GM18508 (cell line): ENCODE data around the gene HOXD9.

ENCODE experiments used
- ATAC-seq: cut with Tn5 transposase; IDR thresholded peaks from one replicate; pipeline ENCODE4 v1.9.1; 2021; ENCODE audit warnings: moderate number of reproducible peaks; ENCODE audit not compliant: insufficient read depth, unreplicated experiment

The HOXD9 gene

DNA sequence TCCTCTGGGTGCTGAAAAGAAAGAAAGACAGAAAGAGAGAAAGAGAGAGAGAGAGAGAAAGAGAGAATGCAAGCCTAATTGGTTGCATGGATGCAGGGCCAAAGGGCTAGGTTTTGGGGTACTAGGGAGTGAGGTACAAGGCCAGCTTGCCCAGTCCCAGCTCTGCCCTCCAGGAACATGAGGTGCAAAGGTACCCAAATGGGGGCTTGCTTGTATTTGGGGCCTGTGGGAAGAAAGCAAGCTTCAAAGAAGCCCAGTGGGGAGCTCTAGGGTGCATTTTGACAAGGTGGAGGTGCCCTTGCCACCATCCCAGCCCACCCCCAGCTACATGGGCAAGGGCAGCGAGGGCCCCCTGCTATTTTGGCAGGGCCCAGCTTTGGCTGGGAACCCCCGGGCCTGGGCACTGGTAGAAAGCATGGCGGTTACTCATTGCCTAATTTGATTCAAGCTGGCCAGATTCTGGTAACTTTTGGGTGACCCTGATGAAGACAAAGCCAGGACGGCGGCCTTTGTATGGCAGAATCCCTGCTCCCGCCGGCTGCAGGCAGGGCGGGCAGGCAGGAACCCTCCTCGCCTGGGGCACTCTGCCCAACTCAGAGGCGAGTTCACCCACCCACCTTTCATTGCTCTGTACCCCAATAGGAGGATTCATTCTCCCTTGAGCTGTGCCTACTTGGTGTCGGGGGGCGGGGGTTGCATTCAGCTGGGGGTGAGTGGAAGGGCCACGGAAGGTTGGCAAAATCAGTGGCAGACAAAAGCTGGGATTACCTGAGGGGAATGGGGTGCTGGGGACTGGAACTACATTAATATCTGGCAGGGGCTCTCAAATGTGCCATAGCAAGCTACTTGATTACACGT lies 28.3 kb downstream of the HOXD9 start:
- no peak for ATAC-seq

DNA sequence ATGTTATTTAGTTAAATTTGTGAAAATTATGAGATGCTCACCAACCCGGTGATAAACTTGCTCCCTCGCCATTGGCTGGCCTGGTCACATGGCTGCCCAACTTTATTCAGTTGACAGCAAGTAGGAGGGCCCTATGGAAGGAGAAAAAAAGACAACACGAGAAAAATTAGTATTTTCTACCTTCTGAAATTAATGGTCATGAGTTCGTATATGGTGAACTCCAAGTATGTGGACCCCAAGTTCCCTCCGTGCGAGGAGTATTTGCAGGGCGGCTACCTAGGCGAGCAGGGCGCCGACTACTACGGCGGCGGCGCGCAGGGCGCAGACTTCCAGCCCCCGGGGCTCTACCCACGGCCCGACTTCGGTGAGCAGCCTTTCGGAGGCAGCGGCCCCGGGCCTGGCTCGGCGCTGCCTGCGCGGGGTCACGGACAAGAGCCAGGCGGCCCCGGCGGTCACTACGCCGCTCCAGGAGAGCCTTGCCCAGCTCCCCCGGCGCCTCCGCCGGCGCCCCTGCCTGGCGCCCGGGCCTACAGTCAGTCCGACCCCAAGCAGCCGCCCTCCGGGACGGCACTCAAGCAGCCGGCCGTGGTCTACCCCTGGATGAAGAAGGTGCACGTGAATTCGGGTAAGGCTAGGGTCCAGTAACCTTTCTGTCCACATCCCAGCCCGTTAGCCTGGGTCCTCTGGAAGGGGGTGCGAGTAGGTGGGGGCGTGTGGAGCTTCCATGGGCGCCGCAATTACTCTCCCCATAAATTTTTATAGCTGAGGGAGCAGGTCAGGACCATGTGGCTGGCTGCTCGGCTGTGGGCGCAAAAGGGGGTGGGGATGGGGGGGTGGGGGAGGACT lies 29.1 kb downstream of the HOXD9 start, which contains the start of gene HOXD4:
Gene HOXD4 (plus strand): TSS at position 109 of the 846 bp plus-strand sequence. CDS start 84 bp downstream, at position 193.
- ATAC-seq = no peak

DNA sequence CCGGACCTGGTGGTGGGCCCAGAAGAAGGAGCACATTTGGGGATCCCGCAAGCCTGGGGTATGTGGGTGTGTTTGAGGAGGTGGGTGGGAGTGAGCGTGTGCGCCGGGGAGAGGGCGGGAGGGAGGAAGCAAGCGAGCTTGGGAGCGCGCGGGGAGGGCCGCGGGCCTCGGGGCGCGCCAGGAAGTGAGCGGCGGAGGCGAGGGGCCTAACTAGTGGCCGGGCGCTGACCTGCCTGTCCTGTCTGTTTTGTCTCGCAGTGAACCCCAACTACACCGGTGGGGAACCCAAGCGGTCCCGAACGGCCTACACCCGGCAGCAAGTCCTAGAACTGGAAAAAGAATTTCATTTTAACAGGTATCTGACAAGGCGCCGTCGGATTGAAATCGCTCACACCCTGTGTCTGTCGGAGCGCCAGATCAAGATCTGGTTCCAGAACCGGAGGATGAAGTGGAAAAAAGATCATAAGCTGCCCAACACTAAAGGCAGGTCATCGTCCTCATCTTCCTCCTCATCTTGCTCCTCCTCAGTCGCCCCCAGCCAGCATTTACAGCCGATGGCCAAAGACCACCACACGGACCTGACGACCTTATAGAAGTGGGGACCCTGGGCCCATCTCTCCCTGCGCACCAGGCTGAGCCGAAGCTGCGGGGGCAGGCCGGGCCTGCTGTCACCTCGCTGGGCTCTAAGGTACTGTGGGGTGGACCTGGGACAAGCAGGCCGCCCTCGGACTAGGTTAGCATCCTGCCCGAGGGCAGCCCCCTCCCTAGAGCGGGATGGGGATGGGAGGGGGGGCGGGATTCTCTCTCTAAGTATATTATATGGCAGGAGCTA lies 30.0 kb downstream of the HOXD9 start:
- ATAC-seq = no peak

DNA sequence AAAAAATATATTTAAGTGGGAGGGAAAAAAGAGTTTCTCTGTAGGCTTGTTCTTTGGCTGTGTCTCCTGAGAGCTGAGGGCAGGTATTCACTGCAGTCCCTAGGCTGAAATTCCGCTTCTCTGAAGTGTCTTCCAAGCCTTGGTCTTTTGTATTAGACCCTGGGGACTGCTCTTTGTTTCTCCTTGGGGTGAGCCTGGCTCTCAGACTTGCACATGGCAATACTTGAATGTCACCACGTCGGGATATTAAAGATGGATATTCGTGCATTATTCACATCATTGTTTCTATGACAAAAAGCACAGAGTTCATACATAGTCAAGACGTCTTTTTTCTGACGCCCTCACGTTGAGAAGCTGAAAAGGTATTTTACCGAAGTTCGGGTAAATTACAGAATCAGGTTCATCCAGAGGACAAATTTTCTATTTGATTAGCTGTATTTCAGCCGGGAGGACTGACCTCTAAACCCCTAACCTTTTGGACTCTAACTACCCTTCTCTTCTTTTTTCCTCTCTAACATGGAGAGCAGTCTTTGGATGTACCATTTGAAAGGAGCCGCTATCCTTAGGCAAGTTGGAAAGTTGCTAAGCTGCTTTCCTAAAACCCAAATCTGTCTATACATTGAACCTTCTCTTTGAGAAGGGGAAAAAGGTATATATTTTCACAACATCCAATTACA lies 32.2 kb downstream of the HOXD9 start:
- no peak for ATAC-seq

DNA sequence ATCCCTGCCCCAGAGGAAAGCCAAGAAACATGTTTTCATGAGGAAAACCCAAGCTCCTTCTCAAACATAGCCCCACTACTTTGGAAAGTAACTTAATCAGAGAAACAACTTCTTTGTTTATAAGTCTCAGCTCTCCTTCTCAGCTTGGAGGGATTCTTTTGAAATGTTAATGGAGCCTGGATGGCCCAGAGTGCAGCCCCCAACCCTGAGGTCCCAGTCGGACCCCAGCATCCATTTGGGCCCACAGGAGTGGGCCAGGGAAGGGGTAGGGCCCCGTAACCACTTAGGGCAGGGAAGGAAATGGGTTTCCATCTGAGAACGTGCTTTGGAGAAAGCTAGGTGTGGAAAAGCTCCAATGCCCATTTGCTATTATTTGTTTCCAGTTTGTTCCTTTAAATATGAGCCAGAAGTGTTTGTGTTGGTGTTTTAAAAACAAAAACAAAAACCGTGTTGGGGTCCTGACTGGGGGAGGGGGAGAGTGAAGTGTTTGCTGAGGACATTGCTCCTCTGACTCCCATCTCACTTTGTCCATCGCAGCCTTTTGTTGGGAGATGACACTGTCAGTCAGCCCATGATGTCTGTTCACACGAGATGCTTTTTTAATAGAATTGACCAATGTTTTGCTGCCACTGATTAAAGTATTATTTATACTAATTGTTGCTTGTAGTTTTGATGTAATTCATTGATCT lies 33.0 kb downstream of the HOXD9 start:
- no peak for ATAC-seq

DNA sequence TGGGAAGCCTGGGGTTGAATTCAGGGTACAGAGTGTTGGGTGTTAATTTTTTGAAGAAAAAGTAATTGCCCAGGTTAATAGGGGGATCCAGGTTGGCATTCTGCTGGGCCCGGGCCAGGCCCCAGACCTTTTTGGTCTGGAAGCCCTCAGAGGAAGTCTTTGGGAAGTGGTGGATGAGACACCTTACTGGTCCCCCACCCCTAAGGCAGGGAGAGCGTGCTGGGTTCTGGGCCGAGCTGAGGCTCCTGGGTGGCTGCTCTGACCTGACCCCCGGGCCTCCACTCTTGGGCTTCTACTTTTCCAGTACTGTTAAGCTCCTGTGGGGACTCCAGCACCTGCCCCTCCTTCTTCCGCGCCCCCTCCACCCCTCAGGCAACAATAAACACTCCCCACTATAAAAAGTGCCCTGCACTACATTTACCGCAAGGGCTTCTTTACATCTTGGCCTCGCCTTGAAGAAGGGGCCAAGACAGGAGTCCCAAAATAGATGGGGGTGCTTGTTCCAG lies 33.8 kb downstream of the HOXD9 start:
- ATAC-seq = no peak

- ATAC-seq = no peak
Measured at GRCh38 chr2:176156807-176157498, 34.4 kb downstream of the HOXD9 start, which contains the start of gene HOXD3. TSS of gene HOXD3 (plus strand) at chr2:176157307. CDS start at chr2:176169115, 11,808 bp downstream.

DNA sequence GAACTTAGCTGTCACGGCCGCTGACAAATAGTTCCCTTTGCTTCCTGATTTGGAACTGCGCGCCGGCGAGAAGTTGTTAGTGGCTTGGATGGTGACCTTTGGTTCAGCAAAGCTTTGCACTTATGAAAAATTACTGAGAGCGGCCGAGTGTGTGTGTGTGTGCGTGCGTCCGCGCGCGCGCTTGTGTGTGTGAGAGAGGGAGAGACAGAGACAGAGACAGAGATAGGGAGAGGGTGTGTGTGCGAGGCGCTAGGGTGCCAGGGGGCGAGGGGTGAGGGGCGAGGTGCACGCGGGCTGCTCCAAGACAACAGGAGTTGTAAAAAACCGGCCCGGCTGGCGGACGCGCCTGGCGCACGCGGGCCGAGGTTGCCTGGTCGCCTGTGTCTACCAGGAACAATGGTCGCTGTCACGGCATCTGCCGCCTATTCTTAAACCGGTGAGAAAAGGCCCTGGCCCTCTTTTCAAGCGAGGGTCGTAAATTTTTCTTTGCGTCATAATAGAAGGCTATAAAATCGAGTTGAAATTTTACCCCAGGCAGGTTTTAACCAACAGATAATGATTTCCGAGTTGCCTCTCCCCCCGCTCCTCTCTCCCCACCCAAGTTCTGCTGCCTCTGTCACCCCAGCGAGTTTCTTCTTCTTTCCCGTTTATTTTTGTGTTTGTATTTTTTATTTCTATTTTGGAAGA lies 35.1 kb downstream of the HOXD9 start:
- no peak for ATAC-seq

GRCh38 chr2:176158186-176158591 lies 35.7 kb downstream of the HOXD9 start:
- no peak for ATAC-seq

DNA sequence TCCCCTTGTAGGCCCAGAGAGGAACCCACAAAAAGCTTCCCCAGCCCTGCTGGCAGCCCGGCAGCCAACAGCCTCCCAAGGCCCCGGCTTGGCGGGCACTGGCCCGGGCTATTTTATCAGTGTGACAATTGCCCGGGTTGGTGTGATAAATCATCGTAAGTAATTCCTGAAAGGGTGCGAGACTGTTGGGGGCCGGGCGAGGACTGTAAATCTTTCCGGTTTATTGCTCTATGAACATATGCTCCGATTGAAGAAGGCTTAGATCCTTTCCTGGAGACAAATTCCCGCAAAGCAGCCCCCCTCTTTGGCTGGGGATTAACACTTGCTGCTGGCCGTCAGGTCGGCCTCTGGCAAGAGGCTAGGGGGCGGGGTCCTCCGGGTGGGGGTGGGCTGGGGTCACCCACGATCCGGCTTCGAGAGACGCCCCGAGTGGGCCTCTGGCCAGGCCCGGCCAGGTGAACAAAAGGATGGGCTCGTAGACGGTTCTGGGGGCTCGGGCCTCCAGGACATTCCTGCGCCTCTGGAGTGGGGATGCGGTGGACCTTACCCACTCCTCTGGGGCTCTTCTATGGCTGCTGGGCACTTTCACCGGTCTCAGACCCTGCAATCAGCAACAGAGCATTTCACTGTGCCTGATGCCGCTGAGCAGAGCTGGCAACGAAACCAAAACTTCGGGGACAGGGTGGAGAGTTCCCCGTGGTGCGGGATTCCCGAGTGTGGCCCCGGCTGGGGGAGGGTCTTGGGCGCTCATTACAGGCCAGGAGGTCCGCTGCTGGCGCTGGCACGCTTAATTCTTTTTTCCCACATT lies 36.5 kb downstream of the HOXD9 start:
- ATAC-seq = no peak

- no peak for ATAC-seq
Measured at GRCh38 chr2:176159663-176160250, 37.2 kb downstream of the HOXD9 start.

DNA sequence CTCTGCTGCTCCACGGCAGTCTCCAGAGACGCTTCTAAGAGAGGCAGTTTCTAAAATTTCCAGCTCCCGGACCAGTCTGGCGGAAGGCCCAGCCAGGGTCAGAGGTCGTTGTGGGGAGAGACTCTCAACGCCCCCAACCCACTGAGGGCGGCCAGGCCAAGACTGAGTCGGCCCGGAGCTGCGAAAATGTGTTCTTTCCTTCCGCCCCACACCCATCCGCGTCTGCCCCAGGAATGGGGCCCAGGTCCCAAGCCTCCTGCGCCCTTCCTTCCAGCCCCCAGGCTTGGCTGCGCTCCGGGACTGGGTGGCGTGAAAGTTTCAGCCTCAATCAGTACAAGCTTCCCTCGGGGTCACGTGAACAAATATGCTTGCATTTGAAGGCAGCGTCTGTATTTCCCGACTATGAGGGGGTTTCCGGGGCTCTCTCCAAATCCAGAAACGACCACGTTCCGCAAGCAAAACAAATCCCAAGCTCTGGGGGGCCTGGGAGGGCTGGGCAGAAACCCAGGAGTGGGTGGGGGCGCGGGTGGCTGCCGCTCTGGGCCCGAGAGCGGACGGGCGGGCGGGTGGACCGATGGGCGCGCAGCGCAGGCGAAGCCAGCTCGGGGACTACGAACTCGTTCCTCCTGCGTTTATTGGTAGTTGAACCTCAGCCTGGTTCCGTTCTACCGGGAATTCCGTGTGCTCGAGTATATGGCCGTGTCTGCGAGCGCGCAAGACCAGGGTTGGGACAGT lies 37.9 kb downstream of the HOXD9 start:
- no peak for ATAC-seq

DNA sequence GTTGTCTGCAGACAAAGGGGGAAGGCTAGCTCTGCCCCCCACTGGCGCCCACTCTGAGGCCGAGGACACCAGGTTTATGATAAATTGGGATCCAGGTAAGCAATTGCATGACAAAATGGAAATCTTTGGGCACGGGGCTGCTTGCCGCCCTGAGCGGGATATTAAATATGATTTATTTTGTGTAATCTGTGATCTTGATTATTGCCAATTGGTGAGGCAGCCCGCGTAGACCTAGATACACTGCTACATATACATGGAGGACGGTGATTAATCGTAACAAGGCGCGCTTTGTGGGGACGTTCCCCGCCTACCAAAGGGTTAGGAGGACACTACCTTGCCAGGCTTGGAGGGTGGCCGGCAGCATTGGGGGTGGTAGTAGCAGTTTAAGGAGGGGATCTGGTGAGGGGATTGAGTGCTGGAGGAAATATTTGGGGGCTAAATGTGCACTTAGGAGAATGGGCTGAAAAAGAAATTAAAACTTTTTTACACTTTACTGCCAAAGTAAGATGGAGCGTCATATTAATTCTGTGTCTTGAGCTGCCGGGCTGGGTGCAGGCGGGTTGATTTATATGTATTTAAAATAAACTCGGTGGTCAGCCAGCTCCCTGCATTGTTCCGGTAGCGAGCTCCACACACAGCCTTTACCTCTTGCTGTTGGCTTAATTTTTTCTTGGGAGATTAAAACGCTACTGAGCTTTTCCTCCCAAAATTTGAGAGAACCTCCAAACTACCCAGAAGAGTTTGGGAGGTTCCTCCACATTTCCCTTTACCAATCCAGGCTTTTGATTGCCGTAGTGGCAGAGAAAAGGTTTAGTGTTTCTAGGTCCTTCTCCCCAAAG lies 38.7 kb downstream of the HOXD9 start:
- ATAC-seq = no peak

- no peak for ATAC-seq
Measured at GRCh38 chr2:176161825-176162626, 39.5 kb downstream of the HOXD9 start.
